KMS-11 (cell line): ENCODE measurements around the gene SKI.

Experiments
- H2AFZ ChIP-seq: fragments of 200-600 bp; sonication (generic); 2 replicates; pipeline ENCODE4 v1.6.1; 2016; ENCODE audit warnings: antibody characterized with exemption, mixed run types, low read depth
- H3K27ac ChIP-seq: fragments of 200-600 bp; sonication (generic); 2 replicates; pipeline ENCODE4 v1.6.1; 2016; ENCODE audit warnings: mild to moderate bottlenecking, mixed run types
- H3K27me3 ChIP-seq: fragments of 200-600 bp; sonication (generic); 2 replicates; pipeline ENCODE4 v1.6.1; 2017; ENCODE audit warnings: mild to moderate bottlenecking, low read depth, mixed run types, moderate library complexity; ENCODE audit not compliant: insufficient read depth
- H3K36me3 ChIP-seq: fragments of 200-600 bp; sonication (generic); 2 replicates; pipeline ENCODE4 v1.6.1; 2017; ENCODE audit warnings: mild to moderate bottlenecking, mixed run types; ENCODE audit not compliant: insufficient read depth
- H3K4me1 ChIP-seq: fragments of 200-600 bp; sonication (generic); 2 replicates; pipeline ENCODE4 v1.6.1; 2016; ENCODE audit warnings: mild to moderate bottlenecking, low read depth, mixed run types; ENCODE audit not compliant: poor library complexity, severe bottlenecking
- H3K4me2 ChIP-seq: fragments of 200-600 bp; sonication (generic); 2 replicates; pipeline ENCODE4 v1.7.0; 2016; ENCODE audit warnings: mild to moderate bottlenecking, mixed run types
- H3K4me3 ChIP-seq: fragments of 200-600 bp; sonication (generic); IDR thresholded peaks from 2 replicates; pipeline ENCODE4 v1.6.1; 2017; ENCODE audit warnings: low read depth, low read length, mixed read lengths; ENCODE audit not compliant: insufficient read depth
- H3K79me2 ChIP-seq: fragments of 200-600 bp; sonication (generic); 2 replicates; pipeline ENCODE4 v1.6.1; 2016; ENCODE audit warnings: low read depth, mixed run types; ENCODE audit not compliant: insufficient read depth
- H3K9ac ChIP-seq: fragments of 200-600 bp; sonication (generic); 2 replicates; pipeline ENCODE4 v1.6.1; 2016; ENCODE audit warnings: mild to moderate bottlenecking, mixed run types
- H4K20me1 ChIP-seq: fragments of 200-600 bp; sonication (generic); 2 replicates; pipeline ENCODE4 v1.6.1; 2016; ENCODE audit warnings: mild to moderate bottlenecking, mixed run types; ENCODE audit not compliant: insufficient read depth
- TF ChIP-seq, protein P1 (sequence below): fragments of 200-600 bp; sonication (generic); conservative IDR thresholded peaks from 2 replicates; pipeline ENCODE4 v1.6.1; 2017; ENCODE audit warnings: low read depth, mild to moderate bottlenecking, antibody characterized with exemption, low read length, moderate library complexity, mixed read lengths

The SKI gene

DNA sequence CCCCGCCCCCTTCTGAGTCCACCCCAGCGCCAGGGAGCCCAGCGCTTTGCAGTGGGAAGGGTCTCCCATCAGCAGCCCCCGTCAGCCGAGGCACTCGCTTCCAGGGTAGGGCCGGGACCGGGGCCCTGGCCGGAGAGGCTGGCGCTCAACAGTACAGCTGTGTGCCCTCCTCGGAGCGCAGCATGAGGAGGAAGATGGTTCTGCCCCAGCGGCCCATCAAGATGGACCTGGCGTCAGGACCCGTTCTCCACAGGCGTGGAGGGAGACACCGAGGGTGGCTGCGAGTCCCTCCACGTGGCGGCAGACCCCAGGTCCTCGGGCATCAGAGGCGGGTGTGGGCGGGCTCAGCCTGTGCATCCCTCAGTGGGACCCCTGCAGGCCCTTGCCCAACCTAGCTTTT, 109.0 kb downstream of the SKI start:
- Histone ChIP-seq H3K36me3 (no peaks in the 10 kb centered on the region), H2AFZ (no peak overlapping the region), H3K4me3 (no peak overlapping the region), H3K4me1 (no peaks in the 10 kb centered on the region), H3K27ac (no peak overlapping the region), H3K9ac (no peak overlapping the region), H3K79me2 (no peaks in the 10 kb centered on the region), H4K20me1 (no peaks in the 10 kb centered on the region), H3K27me3 (peaks cover 97% of the 10 kb centered on the region), H3K4me2 (no peak overlapping the region)
- TF ChIP-seq, protein P1, sequence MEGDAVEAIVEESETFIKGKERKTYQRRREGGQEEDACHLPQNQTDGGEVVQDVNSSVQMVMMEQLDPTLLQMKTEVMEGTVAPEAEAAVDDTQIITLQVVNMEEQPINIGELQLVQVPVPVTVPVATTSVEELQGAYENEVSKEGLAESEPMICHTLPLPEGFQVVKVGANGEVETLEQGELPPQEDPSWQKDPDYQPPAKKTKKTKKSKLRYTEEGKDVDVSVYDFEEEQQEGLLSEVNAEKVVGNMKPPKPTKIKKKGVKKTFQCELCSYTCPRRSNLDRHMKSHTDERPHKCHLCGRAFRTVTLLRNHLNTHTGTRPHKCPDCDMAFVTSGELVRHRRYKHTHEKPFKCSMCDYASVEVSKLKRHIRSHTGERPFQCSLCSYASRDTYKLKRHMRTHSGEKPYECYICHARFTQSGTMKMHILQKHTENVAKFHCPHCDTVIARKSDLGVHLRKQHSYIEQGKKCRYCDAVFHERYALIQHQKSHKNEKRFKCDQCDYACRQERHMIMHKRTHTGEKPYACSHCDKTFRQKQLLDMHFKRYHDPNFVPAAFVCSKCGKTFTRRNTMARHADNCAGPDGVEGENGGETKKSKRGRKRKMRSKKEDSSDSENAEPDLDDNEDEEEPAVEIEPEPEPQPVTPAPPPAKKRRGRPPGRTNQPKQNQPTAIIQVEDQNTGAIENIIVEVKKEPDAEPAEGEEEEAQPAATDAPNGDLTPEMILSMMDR: no peak

- TF ChIP-seq, protein P1: no peak
- peaks cover 98% of the 10 kb centered on the region for H3K27me3 ChIP-seq
- H2AFZ ChIP-seq: no peak overlapping the region
- no peaks in the 10 kb centered on the region for H3K4me1 ChIP-seq
- H3K4me2 ChIP-seq: no peak overlapping the region
- H3K4me3 ChIP-seq: no peak overlapping the region
- no peak overlapping the region for H3K9ac ChIP-seq
- H3K36me3 ChIP-seq: no peaks in the 10 kb centered on the region
- H3K27ac ChIP-seq: no peak overlapping the region
- H3K79me2 ChIP-seq: no peaks in the 10 kb centered on the region
- H4K20me1 ChIP-seq: no peaks in the 10 kb centered on the region
Observed at GRCh38 chr1:2337501-2337900, 109.4 kb downstream of the SKI start.

DNA sequence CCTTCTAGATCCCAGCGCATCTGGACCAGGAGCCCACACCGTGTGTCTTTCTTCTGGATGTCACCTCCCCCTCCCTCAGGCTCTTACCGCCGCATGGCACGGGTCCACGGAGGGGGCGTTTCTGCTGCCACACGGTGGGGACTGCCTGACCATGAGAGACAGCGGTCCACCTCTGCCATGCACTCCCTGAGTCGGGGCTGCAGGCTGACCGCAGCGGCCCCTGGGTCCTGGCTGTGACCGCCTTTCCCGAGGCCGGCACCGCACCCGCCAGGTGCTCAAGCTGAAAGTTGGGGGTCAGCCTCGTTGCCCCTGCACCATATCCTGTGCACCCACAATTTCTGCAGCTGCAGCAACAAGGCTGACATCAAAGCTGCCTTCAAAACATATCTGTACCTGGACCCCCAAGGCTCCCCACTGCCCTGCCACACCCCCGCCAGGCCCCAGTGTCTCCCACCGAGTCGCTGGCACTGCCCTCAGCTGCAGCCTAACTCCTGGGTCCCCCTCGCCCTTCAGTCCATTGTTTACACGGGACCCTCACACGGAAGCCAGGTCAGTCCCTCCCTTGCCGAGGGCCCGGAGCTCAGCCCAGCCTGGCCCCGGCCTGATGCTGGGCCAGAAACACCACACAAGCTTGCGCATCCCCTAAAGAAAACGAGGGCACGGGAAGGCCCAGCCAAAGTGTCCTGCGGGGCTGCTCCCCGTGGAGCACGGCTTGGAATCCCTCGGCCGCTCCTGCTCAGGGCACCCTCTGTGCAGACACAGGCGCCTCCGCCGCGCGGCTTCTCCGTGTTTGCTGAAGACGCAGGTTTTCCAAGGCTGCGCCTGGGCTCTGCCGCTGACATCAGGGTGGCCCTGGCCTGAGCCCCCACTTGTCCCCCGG, 111.3 kb downstream of the SKI start:
- Histone ChIP-seq H3K9ac (no peak overlapping the region), H3K4me2 (no peak overlapping the region), H4K20me1 (no peaks in the 10 kb centered on the region), H3K4me1 (no peaks in the 10 kb centered on the region), H3K36me3 (no peaks in the 10 kb centered on the region), H3K79me2 (no peaks in the 10 kb centered on the region), H3K4me3 (no peak overlapping the region), H3K27me3 (peaks cover 95% of the 10 kb centered on the region), H2AFZ (no peak overlapping the region), H3K27ac (no peak overlapping the region)
- TF ChIP-seq, protein P1: no peak

- no peaks in the 10 kb centered on the region for H4K20me1 ChIP-seq
- no peak overlapping the region for H2AFZ ChIP-seq
- no peak overlapping the region for H3K4me3 ChIP-seq
- H3K27me3 ChIP-seq: peaks cover 91% of the 10 kb centered on the region
- no peak overlapping the region for H3K27ac ChIP-seq
- H3K9ac ChIP-seq: no peak overlapping the region
- no peaks in the 10 kb centered on the region for H3K4me1 ChIP-seq
- H3K79me2 ChIP-seq: no peaks in the 10 kb centered on the region
- no peak overlapping the region for H3K4me2 ChIP-seq
- TF ChIP-seq, protein P1: no peak
- no peaks in the 10 kb centered on the region for H3K36me3 ChIP-seq
Observed at GRCh38 chr1:2340086-2340917, 112.2 kb downstream of the SKI start.
